Panc1 (cell line): ENCODE results near the gene CFAP100.

Experiments
- CTCF ChIP-seq: fragments of 450-650 bp; IDR thresholded peaks from 2 replicates; pipeline ENCODE4 v1.5.1; 2017; ENCODE audit warnings: mild to moderate bottlenecking
- POLR2AphosphoS5 ChIP-seq: IDR thresholded peaks from 2 replicates; pipeline ENCODE4 v1.6.1; 2012; ENCODE audit warnings: mild to moderate bottlenecking, low read depth, low read length, moderate library complexity

- no peak for TF ChIP-seq CTCF
- no peak for TF ChIP-seq POLR2AphosphoS5
Observed at GRCh38 chr3:126367316-126367805, 27.3 kb upstream of the CFAP100 start.
